HCT116 (cell line): ENCODE measurements around the gene THBS1.

Experiments used
- CTCF ChIP-seq, 3 experiments: fragments of 200-600 bp in 1 of 3; sonication (generic) in 1 of 3; IDR thresholded peaks in 2 of 3; conservative IDR thresholded peaks in 1 of 3; 2 replicates each; pipeline ENCODE4 v1.5.1; 2012 to 2017; ENCODE audit warnings: low read depth in 2 of 3, low read length in 2 of 3, antibody characterized with exemption in 1 of 3, borderline replicate concordance in 1 of 3, control low read depth in 1 of 3, mild to moderate bottlenecking in 1 of 3, mixed read lengths in 1 of 3, mixed run types in 1 of 3, moderate library complexity in 1 of 3; ENCODE audit not compliant: insufficient read depth in 1 of 3
- POLR2AphosphoS5 ChIP-seq: IDR thresholded peaks from 2 replicates; pipeline ENCODE4 v1.6.1; 2011; ENCODE audit warnings: mild to moderate bottlenecking, low read depth, low read length, moderate library complexity
- RAD21 ChIP-seq: IDR thresholded peaks from 2 replicates; pipeline ENCODE4 v1.6.1; 2012; ENCODE audit warnings: low read depth, mild to moderate bottlenecking
- ZNF274 ChIP-seq: fragments of 200-500 bp; sonication (Bioruptor generic); IDR thresholded peaks from 2 replicates; pipeline ENCODE4 v1.6.1; 2014; ENCODE audit warnings: mild to moderate bottlenecking, low read depth, low read length, inconsistent platforms
- TF ChIP-seq, protein P1 (sequence below): IDR thresholded peaks from 2 replicates; pipeline ENCODE4 v1.6.1; 2012; ENCODE audit warnings: low read depth

DNA sequence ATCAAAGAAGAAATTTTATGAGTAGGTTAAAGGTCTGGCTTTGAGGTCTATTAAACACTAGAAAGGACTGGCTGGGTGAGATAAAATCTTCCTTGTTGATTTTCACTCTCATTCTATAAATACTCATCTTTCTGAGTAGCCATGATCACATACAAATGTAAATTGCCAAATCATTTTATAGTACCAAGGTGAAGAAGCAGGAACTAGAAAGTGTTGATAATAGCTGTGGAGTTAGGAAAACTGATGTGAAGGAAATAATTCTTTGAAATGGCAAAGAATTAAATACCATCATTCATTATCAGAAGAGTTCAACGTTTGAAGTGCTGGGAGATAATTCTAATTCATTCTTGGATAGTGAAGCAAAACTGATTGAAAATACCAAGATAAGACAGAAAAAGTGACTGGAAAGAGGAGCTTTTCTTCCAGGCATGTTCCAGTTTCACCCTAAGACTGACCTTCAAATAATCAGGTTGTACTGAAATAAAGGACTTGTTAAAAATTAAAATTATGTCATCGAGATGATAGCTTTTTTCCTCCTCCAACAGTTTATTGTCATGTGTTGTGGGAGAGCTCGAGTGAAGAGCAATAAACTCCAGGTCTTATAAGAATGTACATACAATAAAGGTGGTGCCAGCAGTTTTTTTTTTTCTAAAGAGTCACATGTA lies 17.4 kb downstream of the THBS1 start:
- TF ChIP-seq ZNF274 (no peak), CTCF (IDR thresholded peaks at IDR 0.05 in 2 of 3, conservative IDR thresholded peaks at IDR 0.05 in 1 of 3; ENCODE audit: borderline replicate concordance in 1 of 3, insufficient read depth in 1 of 3, low read depth in 2 of 3, low read length in 2 of 3) (no peak), POLR2AphosphoS5 (no peak), RAD21 (no peak)
- TF ChIP-seq, protein P1, sequence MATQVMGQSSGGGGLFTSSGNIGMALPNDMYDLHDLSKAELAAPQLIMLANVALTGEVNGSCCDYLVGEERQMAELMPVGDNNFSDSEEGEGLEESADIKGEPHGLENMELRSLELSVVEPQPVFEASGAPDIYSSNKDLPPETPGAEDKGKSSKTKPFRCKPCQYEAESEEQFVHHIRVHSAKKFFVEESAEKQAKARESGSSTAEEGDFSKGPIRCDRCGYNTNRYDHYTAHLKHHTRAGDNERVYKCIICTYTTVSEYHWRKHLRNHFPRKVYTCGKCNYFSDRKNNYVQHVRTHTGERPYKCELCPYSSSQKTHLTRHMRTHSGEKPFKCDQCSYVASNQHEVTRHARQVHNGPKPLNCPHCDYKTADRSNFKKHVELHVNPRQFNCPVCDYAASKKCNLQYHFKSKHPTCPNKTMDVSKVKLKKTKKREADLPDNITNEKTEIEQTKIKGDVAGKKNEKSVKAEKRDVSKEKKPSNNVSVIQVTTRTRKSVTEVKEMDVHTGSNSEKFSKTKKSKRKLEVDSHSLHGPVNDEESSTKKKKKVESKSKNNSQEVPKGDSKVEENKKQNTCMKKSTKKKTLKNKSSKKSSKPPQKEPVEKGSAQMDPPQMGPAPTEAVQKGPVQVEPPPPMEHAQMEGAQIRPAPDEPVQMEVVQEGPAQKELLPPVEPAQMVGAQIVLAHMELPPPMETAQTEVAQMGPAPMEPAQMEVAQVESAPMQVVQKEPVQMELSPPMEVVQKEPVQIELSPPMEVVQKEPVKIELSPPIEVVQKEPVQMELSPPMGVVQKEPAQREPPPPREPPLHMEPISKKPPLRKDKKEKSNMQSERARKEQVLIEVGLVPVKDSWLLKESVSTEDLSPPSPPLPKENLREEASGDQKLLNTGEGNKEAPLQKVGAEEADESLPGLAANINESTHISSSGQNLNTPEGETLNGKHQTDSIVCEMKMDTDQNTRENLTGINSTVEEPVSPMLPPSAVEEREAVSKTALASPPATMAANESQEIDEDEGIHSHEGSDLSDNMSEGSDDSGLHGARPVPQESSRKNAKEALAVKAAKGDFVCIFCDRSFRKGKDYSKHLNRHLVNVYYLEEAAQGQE, result no peak
